H7 (cell line): ENCODE measurements around the gene DACH1. TPM values are rescaled to one million over a fixed set of nuclear protein-coding genes. Genes with fewer than 3 reads are reported as not detected.

Experiments used
- DNase-seq: peaks from one replicate; pipeline ENCODE4 v3.0.0; 2012
- H3K27me3 ChIP-seq: 2 replicates; pipeline ENCODE4 v1.6.0; 2011; ENCODE audit warnings: mild to moderate bottlenecking, low read length; ENCODE audit not compliant: control insufficient read depth, insufficient read depth
- H3K36me3 ChIP-seq: replicated peaks from 2 replicates; pipeline ENCODE4 v1.5.1; 2011; ENCODE audit warnings: low read length; ENCODE audit not compliant: control insufficient read depth, insufficient read depth
- H3K4me3 ChIP-seq: 2 replicates; pipeline ENCODE4 v1.5.1; 2011; ENCODE audit warnings: low read depth, mild to moderate bottlenecking, control low read depth, low read length, moderate library complexity; ENCODE audit not compliant: insufficient read depth
- total RNA-seq: library from RNA; depleted of rRNA; stranded (reverse); fragments of >200 nt; shearing (Covaris generic); gene quantifications from 2 replicates; pipeline ENCODE4 v1.2.3, GENCODE V29; 2014

Gene DACH1
- total RNA-seq, 1 experiment from 2014 or later = 0.28 TPM

- Histone ChIP-seq H3K27me3 (no peaks in the 10 kb centered on the region), H3K4me3 (no peak overlapping the region), H3K36me3 (no peaks in the 10 kb centered on the region)
- no peak for DNase-seq
Observed at GRCh38 chr13:71464686-71465085, 402.3 kb downstream of the DACH1 start.

- Histone ChIP-seq H3K36me3 (no peaks in the 10 kb centered on the region), H3K4me3 (no peak overlapping the region), H3K27me3 (no peaks in the 10 kb centered on the region)
- no peak for DNase-seq
Observed at GRCh38 chr13:71461892-71462291, 405.1 kb downstream of the DACH1 start.

- no peak for DNase-seq
- H3K4me3 ChIP-seq = no peak overlapping the region
- no peaks in the 10 kb centered on the region for H3K27me3 ChIP-seq
- no peaks in the 10 kb centered on the region for H3K36me3 ChIP-seq
Observed at GRCh38 chr13:71460211-71460610, 406.8 kb downstream of the DACH1 start.

- Histone ChIP-seq H3K4me3 (no peak overlapping the region), H3K36me3 (no peaks in the 10 kb centered on the region), H3K27me3 (no peaks in the 10 kb centered on the region)
- no peak for DNase-seq
Observed at GRCh38 chr13:71459708-71460107, 407.3 kb downstream of the DACH1 start.

- no peak overlapping the region for H3K4me3 ChIP-seq
- no peaks in the 10 kb centered on the region for H3K36me3 ChIP-seq
- H3K27me3 ChIP-seq = no peaks in the 10 kb centered on the region
- no peak for DNase-seq
Observed at GRCh38 chr13:71457645-71458044, 409.4 kb downstream of the DACH1 start.

GRCh38 chr13:71456136-71456535 lies 410.9 kb downstream of the DACH1 start:
- no peaks in the 10 kb centered on the region for H3K36me3 ChIP-seq
- no peak for DNase-seq
- H3K27me3 ChIP-seq = no peaks in the 10 kb centered on the region
- H3K4me3 ChIP-seq = no peak overlapping the region

- no peak overlapping the region for H3K4me3 ChIP-seq
- H3K36me3 ChIP-seq = no peaks in the 10 kb centered on the region
- no peak for DNase-seq
- no peaks in the 10 kb centered on the region for H3K27me3 ChIP-seq
Observed at GRCh38 chr13:71454509-71454908, 412.5 kb downstream of the DACH1 start.

GRCh38 chr13:71448080-71448630 lies 418.8 kb downstream of the DACH1 start:
- DNase-seq = no peak
- no peak overlapping the region for H3K4me3 ChIP-seq
- H3K27me3 ChIP-seq = no peaks in the 10 kb centered on the region
- no peaks in the 10 kb centered on the region for H3K36me3 ChIP-seq

GRCh38 chr13:71437704-71438103 lies 429.3 kb downstream of the DACH1 start:
- Histone ChIP-seq H3K4me3 (no peak overlapping the region), H3K27me3 (no peaks in the 10 kb centered on the region), H3K36me3 (no peaks in the 10 kb centered on the region)
- DNase-seq = no peak

- Histone ChIP-seq H3K36me3 (no peaks in the 10 kb centered on the region), H3K27me3 (no peaks in the 10 kb centered on the region), H3K4me3 (no peak overlapping the region)
- DNase-seq = no peak
Observed at GRCh38 chr13:71430681-71431080, 436.3 kb downstream of the DACH1 start.

- Histone ChIP-seq H3K36me3 (no peaks in the 10 kb centered on the region), H3K4me3 (no peak overlapping the region), H3K27me3 (no peaks in the 10 kb centered on the region)
- no peak for DNase-seq
Observed at GRCh38 chr13:71417205-71417604, 449.8 kb downstream of the DACH1 start.

- DNase-seq = no peak
- Histone ChIP-seq H3K36me3 (no peaks in the 10 kb centered on the region), H3K27me3 (no peaks in the 10 kb centered on the region), H3K4me3 (no peak overlapping the region)
Observed at GRCh38 chr13:71412231-71412630, 454.8 kb downstream of the DACH1 start.

- DNase-seq = no peak
- Histone ChIP-seq H3K27me3 (no peaks in the 10 kb centered on the region), H3K36me3 (no peaks in the 10 kb centered on the region), H3K4me3 (no peak overlapping the region)
Observed at GRCh38 chr13:71408416-71408815, 458.6 kb downstream of the DACH1 start.

- no peak overlapping the region for H3K4me3 ChIP-seq
- H3K27me3 ChIP-seq = no peaks in the 10 kb centered on the region
- DNase-seq = no peak
- no peaks in the 10 kb centered on the region for H3K36me3 ChIP-seq
Observed at GRCh38 chr13:71399631-71400215, 467.3 kb downstream of the DACH1 start.

- Histone ChIP-seq H3K4me3 (no peak overlapping the region), H3K27me3 (no peaks in the 10 kb centered on the region), H3K36me3 (no peaks in the 10 kb centered on the region)
- no peak for DNase-seq
Observed at GRCh38 chr13:71396149-71396548, 470.9 kb downstream of the DACH1 start.

- no peaks in the 10 kb centered on the region for H3K36me3 ChIP-seq
Observed at GRCh38 chr13:71395053-71395452, 472.0 kb downstream of the DACH1 start.

More at GRCh38 chr13:71395053-71395452, 472.0 kb downstream of the DACH1 start:
- Histone ChIP-seq H3K4me3 (no peak overlapping the region), H3K27me3 (no peaks in the 10 kb centered on the region)
- DNase-seq = no peak
